Skin of body (tissue), 2 donors: ENCODE measurements around the gene FOXO3. TPM values are rescaled to one million over a fixed set of nuclear protein-coding genes. Genes with fewer than 3 reads are reported as not detected.
"Not testable (repeated sequence)": the region's sequence is repeated elsewhere in the genome, so short reads cannot be mapped to it uniquely, and the experiment has no call there.

Experiments
- DNase-seq: peaks from one replicate; lab custom pipeline; 2025; lab: John Stamatoyannopoulos, UW
- total RNA-seq: library from RNA; depleted of rRNA; stranded (reverse); fragments of >200 nt; gene quantifications from one replicate; pipeline ENCODE4 v1.2.3, GENCODE V29; 2014

FOXO3 gene
- total RNA-seq: 48.8 TPM

DNA sequence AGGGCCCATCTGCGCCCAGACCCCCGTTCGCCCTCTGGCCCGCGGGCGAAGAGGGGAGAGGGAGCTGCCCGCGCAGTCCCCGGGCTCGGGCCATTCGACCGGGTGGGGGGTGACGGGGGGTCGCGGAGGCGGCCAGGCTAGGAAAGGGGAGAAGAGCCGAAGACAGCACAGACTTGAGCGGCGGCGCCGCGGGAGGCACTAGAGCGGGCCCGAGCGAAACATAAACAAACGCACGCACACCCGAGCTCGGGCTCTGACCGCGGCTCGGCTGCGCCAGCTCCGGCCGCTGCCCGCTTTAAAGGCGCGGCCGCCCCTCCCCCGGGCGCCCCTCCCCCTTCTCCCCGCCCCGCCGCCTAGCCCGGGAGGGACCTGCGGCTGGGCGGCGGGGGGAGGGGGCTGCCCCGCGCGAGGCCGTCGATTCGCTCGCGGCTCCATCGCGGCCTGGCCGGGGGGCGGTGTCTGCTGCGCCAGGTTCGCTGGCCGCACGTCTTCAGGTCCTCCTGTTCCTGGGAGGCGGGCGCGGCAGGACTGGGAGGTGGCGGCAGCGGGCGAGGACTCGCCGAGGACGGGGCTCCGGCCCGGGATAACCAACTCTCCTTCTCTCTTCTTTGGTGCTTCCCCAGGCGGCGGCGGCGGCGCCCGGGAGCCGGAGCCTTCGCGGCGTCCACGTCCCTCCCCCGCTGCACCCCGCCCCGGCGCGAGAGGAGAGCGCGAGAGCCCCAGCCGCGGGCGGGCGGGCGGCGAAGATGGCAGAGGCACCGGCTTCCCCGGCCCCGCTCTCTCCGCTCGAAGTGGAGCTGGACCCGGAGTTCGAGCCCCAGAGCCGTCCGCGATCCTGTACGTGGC, at the start of gene FOXO3:
TSS of gene FOXO3 (plus strand) at position 455 of the 846 bp plus-strand sequence. CDS start at position 747, 292 bp downstream.
- DNase-seq: peak; percentile 69

DNA sequence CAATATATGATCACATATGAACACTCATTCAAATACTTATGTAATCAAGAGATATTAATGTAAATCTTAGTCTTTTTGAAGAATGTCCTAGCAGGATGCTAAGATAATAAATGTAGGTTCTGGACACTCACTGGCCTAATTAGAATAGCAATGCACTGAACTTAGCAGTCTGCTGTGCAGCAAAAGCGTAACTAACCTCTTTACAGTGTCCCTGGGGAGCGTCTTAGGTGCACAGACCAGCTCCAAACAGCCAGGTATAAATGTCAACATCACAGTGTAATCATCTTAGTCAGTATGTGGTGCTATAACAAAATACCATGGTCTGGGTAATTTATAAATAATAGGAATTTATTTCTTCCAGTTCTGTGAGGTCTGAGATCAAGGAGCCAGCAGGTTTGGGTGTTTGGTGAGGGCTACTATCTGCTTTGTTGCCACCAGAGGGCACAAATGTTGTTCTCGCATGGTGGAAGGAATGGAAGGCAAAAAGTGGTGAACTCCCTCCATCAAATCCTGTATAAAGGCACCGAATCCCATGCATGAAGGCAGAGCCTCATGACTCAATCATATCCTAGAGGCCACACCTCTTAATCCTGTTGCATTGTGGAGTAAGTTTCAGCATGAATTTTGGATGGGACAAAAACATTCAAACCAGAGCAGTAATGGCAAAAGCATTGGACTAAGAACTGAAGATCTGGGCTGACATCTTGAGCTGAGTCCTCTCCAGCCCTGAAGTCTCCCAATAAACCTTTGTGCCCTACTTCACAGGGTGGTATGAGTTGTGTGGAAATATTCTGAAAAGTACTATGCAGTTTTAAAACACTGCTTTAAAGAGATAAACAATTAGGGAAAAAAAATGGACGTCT, 41.8 kb upstream of the FOXO3 start:
- DNase-seq: no peak

DNA sequence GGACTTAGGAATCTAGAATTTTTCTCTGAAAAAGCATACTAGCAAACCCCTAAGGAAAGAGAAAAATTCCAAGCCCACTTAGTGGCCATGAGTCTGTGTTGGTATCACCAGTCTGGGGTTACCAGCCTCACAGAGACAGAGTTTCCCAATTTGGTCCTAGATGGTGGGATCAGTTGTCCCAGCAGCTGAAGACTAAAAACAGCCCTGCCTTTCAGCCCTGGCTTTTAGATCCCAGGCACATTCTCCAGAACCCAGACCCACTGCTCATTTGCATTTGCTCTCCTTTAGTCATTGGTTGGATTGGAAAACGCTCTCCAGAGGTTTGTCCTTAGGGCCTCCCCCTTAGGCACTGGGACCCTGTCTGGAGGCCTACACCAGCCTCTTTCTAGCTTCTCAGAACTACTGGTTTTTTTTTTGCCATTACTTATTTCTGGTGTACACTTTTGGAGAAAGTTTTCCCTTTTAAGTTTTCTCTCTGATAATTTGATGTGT, 39.1 kb upstream of the FOXO3 start:
- DNase-seq: no peak

DNA sequence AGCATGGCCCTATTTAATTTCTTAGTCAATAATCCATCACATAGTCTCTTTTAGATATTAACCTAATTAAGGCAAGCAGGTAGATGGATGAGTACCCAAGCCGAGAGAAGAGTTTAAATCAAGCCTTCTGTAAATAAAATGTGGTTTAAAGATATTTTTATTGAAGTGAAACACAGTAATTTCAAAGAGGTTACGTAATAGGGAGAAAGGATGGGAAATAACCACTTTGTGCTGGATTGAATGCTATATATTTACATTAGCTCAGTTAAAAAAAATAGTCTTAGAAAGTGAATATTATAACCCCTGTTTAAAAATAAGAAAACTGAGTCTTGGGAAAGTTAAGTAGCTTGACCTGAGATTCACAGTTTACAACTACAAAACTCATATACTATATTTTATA, 37.0 kb upstream of the FOXO3 start:
- no peak for DNase-seq

DNA sequence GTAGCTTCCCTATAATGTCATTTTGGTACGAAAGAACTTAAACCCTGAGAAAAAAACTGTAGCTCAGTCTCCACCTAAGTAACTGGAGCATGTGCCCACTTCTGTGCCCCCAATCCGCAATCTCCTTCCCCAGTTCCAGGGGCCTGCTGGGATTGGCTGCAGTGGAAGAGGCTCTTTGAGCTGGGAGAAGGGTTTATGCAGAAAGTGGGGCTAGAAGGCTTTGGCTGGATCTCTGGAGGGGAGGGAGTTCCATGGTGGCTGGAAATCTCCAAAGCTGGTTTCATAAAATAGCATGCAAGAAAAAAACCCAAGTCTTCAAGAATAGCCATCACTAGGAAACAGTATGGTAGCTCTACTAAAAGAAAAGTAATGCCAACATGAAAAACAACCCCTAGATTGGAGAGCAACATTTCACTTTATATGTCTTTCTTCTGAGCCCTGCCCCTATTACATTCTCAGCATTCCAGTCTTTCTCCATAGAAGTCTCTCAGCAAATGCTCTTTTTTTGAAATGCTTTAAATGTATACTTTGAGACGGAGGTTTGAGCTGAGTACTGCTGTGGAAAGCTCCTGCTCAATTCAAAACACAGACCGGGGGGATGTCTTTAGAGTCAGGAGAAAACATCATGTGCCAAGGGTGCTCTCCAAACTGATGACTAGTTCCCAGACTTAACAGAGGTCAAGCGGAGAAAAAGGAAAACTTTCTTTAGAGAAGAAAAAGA, 36.0 kb upstream of the FOXO3 start:
- no peak for DNase-seq

DNA sequence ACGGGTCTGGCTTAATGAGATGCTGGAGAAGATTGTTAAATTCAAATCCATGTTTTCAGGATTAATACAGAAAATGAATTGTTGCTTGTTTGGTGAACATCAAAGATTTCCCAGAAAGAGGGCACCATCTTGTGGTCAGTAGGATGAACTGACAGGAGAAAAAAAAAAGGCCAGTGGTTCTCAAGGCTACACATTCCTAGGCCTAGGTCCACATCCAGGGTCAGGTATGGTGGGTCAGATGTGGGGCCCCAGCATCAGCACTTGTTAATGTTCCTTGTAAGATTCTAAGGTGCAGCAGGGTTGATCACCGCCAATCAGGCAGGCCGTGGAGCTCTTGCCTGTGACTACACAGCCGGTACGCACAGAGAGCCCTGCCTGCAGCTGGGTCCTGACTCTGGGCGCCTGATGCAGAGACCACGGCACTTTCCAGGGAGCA, 34.0 kb upstream of the FOXO3 start:
- peak; percentile 20 for DNase-seq

DNA sequence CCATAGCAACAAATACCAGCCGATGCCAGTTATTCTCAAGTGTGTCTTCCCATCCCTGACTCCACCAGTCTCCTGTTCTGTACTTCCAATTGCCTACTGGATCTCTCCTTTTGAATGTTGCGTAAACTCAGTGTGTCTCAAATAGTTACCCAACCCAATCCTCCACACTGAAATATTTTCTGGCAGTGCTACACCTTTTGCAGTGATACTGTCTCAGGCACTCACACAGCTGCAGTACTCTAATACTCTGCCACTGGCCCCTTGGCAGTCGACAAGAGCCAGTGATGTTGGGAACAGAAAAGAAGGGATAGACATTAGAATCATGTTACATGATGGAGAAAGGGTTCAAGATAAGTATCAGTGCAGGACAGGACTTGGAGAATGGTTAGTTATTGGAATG, 31.8 kb upstream of the FOXO3 start:
- DNase-seq: no peak

DNA sequence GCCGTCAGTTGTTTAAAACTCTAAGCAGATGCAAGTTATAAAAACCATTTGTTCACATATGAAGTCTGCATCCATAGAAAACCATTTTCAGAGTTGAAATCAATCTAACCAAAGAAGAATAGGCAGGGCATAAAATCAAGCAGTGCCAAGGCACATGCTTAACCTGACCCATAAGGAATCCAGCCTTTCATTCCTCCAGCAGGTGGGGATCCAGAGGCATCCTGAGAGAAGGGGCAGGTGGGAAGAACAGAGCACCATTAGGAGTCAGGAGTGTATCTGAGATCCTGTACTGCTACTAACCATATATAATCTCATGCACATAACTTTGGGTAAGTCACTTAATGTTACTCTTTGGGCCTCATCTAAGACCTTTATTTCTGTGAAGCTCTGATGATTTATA, 29.4 kb upstream of the FOXO3 start:
- no peak for DNase-seq

DNA sequence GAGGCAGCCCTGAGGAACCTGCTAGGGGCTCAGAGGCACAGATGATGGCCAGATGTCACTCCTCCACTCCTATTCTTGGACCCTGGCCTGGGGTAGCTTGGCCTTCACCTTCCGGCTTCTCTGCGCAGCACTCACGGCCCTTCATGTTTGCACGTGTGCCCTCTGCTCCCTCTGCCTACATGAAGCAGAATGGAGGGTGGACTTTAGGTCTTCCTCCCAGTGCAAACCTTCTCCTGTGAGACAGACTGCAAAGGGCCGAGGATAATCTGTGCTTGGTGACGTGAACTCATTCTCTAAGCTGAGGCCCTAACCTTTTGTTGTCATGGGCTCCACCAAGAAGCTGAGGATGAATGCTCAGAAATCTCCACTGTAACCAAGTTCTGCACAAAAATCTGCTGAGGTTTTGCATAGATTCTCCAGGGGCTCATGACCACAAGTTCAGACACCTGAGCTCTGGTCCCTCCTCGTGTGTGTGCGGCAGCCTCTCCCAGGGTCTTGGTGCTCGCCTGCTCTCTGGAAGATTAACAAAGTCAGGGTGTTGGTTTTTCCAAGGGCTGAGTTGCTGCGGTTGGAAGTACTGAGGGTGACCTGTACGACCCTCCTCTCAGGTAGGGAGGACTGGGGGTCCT, 25.5 kb upstream of the FOXO3 start:
- no peak for DNase-seq

DNA sequence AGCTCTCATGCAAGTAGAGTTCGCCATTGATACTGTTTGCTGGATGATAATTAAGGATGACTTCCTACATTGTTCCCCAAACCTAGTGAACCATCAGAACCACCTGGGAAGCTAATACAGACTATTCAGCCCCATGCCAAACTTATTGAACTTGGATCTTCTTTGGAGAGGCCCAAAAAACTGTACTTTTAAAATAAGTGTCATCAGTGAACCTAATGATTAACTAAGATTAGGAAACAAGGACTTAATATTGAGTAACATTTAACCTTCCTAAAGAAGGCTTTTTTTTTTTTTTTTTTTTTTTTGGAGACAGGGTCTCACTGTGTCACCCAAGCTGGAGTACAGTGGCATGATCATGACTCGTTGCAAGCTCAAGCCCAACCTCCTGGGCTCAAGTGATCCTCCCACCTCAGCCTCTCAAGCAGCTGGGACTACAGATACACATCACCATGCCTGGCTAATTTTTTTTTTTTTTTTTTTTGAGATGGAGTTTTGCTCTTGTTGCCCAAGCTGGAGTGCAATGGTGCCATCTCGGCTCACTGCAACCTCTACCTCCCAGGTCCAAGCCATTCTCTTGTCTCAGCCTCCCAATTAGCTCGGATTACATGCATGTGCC, 24.7 kb upstream of the FOXO3 start:
- not testable (repeated sequence) for DNase-seq

DNA sequence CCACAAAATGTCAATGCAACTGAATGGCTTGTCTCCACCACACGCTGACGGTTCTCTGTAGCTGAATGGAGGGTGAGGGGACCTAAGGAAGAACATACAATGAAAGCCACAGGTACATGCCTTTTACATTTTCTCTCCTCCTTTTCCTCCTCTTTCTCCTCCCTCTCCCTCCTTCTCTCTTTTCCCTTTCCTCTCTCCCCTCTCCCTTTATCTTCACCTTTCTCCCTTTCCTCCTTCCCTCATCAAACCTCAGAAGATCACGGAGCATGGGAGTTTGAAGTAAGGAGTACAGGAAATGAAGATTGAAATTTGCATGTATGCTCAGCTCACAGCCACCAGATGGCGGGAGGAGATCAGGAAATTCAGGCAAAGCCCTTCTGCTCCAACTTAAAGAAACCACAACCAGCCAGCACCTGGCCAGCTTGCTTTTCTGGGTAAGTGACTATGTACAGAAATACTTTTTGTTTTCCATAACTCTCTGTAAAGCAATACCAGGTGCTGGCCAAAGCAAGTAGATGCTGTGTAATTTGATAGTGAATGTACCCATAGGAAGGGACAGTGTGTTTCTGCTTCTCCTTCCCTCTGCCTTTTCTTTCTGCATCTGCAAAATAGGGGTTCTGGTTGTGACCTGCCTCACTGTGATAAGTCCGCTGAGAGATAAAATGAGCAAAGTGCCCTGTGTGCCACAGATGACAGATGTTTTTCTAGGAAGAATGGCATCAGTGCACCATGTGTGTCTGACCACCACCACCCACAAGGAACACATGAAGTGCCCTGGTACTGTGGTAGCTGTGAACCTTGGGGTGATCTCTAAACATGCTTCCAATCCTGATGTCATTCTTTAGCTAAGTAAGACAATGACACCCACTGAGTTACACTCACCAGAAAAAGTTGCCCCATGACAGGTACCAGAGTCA, 18.6 kb upstream of the FOXO3 start:
- peak; percentile 79 for DNase-seq

DNA sequence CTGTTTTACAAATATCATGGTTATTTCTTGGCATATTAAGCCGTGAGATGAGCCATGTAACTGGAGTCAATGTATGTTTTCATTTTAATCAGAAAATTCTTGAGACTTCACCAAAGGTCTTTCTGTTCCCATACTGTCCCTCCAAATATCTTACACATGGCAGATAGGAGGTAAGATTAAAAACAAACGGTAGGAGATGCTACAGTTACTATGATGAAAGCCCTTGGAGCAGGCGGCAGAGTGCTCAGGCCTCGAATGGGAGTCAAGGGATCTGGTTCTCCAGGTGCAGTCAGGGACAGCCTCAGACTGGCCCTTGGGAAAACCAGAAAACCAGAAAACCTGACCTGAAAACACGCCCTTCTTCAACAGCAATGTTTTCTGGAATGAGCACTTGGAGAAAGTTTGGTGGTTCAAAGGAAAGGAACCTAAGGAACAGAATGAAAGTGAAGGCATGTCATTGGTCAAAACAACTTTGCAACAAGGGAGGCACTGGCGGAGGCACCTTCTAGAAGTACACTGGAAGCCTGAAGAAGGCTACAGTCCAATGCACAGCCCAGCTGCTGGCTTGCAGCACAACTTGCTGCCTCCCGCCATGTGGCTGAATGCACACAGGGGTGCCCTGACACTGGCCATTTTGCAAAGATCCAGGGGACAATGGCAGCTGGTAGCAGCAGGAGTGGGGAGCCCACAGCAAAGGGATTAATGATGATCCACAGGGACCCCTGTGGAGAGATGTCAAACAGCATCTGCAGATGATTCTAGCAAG, 17.4 kb upstream of the FOXO3 start:
- DNase-seq: no peak

DNA sequence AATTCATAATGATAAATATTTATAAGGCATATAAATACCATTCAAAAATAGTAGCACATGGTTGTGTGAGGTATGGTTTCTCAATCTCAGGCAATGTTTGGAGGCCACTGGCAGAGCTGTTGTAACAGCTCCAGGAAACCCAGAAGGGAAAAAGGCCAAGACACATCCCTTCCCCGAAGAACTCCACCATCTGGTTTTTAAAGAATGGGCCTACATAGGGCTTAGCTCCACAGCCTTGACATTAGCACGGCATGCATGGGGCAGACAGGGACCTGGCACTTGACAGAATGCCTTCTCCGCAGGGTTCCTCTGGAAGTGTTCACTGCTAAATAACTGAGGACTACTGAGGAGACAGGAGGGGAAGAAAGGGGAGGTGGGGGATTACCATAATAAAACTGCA, 16.1 kb upstream of the FOXO3 start:
- no peak for DNase-seq

DNA sequence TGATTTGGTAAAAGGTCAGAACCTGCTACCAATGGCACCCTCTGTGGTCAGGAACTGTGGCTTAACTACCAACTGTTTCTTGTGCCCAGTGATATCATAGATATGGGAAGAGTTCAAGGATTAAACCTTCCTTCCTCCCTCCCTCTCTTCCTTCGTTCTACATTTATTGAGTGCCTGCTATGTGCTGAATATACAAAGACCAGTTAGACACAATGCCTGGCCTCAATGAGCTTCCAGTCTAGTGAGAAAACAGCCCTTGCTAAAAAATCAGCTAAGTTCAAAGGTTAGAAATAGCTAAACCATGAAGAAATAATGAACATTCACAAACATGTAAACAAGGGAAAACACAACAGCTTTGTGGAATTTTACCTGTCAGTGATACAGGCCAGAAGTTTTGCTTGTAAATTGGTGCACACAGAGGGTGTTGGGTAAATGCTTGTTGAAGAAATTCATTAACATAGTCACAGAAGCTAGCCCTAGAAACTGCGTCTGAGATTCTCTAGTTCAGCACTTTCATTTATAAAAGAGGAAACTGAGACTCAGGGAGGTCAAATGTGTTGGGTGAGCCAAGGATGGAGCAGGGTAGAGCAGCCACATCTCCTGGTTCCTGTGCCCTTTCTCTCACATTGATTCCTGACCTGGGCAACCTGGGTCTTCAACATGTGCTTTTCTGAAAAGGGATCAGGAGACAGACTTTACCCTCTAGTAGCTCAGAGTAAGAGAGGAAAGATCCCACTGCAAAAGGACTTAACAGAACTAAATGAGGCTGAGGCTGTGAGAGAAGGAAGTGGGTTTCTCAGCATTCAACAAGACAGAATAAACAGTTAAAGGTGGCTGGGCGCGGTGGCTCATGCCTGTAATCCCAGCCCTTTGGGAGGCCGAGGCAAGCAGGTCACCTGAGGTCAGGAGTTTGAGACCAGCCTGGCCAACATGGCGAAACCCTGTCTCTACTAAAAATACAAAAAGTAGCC, 14.4 kb upstream of the FOXO3 start:
- DNase-seq: no peak

DNA sequence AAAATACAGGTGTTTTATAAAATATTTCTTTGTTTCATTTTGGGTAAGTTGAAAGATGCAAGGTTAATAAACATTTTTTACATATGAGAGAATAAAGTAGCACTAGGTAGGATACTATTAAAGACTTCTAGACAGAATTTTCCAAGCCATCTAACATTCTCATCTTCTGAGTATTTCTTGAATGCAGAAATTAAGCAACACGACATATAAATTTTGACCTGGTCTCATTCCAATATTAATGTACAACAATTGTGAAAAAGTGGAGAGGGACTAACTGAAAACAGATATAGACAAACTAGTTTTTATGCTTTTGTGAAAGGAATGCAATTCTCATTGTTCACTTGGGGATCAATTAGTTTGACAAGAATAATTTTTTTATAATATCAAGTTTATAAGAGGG, 11.5 kb upstream of the FOXO3 start:
- DNase-seq: no peak

DNA sequence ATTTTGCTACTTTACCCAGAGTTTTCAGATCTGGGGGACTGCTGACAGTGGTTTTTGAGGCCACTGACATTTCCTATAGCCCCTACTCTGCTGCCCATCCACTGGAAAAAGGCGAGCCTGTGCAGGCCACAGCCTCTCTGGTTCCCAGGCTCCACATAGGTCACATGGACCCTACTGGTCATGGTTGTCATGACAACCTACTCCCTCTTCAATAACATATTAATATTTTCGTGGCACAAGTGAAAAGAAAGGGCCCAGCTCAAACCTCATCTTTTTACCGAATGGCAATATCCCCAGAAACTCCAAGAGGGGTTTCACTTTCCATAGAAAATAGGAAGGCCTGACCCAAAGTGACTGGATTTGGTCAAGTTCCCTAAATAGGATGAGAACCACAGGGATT, 11.0 kb upstream of the FOXO3 start:
- DNase-seq: no peak

DNA sequence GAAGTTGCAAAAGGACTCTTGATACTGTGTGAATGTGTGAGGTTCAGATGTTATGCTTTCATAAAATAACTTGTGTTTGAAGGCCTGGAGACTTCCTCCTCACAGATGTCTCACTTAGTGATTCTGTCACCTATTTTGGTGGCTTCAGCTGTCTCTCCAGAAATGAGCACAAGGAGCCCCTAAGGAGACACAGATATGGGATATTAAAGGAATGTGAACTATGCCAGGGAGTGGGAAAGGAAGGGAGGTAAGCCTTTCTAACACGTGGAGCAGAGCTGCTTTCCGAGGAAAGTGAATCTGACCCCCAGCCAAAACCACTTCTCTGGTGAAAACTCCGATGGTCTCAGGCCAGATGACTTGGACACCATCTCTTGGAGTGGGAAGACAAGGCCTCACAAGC, 10.5 kb upstream of the FOXO3 start:
- no peak for DNase-seq
